Neural cell (in vitro differentiated cells): Measurements from ENCODE around the gene SULT1C2.

Source experiments
- EP300 ChIP-seq: fragments of 450-650 bp; conservative IDR thresholded peaks from 2 replicates; pipeline ENCODE4 v1.6.1; 2014; ENCODE audit warnings: antibody characterized with exemption, mild to moderate bottlenecking, moderate library complexity; ENCODE audit not compliant: poor library complexity, severe bottlenecking
- EZH2 ChIP-seq: fragments of 200-600, 300-800 bp; shearing (Covaris generic), sonication (generic); IDR thresholded peaks from 2 replicates; pipeline ENCODE4 v1.6.1; 2014; ENCODE audit warnings: antibody characterized with exemption, low read length, borderline replicate concordance, mild to moderate bottlenecking; ENCODE audit not compliant: insufficient read depth, poor library complexity, severe bottlenecking
- MXI1 ChIP-seq: fragments of 450-650 bp; conservative IDR thresholded peaks from 2 replicates; pipeline ENCODE4 v1.6.1; 2014; ENCODE audit warnings: antibody characterized with exemption, mild to moderate bottlenecking; ENCODE audit not compliant: poor library complexity, severe bottlenecking
- POLR2AphosphoS5 ChIP-seq: IDR thresholded peaks from 2 replicates; pipeline ENCODE4 v1.6.1; 2012
- SMC3 ChIP-seq: fragments of 450-650 bp; conservative IDR thresholded peaks from 2 replicates; pipeline ENCODE4 v1.6.1; 2014; ENCODE audit warnings: antibody characterized with exemption, mild to moderate bottlenecking, moderate library complexity; ENCODE audit not compliant: poor library complexity
- TF ChIP-seq, protein P1 (sequence below): fragments of 450-650 bp; IDR thresholded peaks from 2 replicates; pipeline ENCODE4 v1.5.1; 2014; ENCODE audit warnings: antibody characterized with exemption, mild to moderate bottlenecking, moderate library complexity; ENCODE audit not compliant: poor library complexity, severe bottlenecking
- TF ChIP-seq, protein P2 (sequence below): IDR thresholded peaks from 2 replicates; pipeline ENCODE4 v1.6.1; 2012; ENCODE audit warnings: borderline replicate concordance

DNA sequence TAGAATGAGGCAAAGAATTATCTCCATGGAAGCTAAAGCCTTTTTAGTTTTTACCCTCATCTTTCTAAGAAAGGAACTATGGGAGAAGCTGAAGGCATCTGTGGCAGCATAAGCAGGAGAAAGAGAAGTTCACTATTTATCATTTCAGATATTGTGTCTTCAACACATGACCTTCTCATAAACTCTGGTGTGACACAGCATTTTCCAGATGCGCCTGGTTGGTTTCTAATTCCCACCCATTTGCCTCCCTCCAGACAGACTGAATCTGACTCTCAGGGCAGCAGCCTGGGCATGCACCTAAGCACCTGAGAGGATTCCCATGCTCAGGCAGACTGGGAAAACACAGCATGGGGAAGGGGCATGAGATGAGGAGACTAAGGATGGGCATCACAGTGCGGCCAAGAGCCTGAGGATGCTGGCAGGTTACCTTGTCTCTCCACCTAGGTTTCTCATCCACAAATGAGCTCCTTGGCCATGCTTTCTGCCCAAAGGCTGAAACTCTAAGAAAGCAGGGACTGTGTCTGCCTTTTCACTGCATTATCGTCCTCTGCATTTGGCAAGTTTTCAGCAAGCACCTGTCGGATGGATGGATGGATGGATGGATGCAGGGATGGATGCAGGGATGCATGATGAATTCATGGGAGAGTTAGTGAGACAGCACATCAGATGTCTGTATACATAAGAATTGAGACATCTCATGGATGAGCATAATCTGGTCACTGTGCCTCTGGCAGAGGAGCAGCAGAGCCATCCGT, 60.3 kb downstream of the SULT1C2 start:
- TF ChIP-seq, protein P1, sequence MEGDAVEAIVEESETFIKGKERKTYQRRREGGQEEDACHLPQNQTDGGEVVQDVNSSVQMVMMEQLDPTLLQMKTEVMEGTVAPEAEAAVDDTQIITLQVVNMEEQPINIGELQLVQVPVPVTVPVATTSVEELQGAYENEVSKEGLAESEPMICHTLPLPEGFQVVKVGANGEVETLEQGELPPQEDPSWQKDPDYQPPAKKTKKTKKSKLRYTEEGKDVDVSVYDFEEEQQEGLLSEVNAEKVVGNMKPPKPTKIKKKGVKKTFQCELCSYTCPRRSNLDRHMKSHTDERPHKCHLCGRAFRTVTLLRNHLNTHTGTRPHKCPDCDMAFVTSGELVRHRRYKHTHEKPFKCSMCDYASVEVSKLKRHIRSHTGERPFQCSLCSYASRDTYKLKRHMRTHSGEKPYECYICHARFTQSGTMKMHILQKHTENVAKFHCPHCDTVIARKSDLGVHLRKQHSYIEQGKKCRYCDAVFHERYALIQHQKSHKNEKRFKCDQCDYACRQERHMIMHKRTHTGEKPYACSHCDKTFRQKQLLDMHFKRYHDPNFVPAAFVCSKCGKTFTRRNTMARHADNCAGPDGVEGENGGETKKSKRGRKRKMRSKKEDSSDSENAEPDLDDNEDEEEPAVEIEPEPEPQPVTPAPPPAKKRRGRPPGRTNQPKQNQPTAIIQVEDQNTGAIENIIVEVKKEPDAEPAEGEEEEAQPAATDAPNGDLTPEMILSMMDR: no peak
- no peak for TF ChIP-seq POLR2AphosphoS5
- TF ChIP-seq SMC3: no peak
- TF ChIP-seq EZH2: no peak
- TF ChIP-seq EP300: no peak
- TF ChIP-seq, protein P2, sequence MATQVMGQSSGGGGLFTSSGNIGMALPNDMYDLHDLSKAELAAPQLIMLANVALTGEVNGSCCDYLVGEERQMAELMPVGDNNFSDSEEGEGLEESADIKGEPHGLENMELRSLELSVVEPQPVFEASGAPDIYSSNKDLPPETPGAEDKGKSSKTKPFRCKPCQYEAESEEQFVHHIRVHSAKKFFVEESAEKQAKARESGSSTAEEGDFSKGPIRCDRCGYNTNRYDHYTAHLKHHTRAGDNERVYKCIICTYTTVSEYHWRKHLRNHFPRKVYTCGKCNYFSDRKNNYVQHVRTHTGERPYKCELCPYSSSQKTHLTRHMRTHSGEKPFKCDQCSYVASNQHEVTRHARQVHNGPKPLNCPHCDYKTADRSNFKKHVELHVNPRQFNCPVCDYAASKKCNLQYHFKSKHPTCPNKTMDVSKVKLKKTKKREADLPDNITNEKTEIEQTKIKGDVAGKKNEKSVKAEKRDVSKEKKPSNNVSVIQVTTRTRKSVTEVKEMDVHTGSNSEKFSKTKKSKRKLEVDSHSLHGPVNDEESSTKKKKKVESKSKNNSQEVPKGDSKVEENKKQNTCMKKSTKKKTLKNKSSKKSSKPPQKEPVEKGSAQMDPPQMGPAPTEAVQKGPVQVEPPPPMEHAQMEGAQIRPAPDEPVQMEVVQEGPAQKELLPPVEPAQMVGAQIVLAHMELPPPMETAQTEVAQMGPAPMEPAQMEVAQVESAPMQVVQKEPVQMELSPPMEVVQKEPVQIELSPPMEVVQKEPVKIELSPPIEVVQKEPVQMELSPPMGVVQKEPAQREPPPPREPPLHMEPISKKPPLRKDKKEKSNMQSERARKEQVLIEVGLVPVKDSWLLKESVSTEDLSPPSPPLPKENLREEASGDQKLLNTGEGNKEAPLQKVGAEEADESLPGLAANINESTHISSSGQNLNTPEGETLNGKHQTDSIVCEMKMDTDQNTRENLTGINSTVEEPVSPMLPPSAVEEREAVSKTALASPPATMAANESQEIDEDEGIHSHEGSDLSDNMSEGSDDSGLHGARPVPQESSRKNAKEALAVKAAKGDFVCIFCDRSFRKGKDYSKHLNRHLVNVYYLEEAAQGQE: no peak
- no peak for TF ChIP-seq MXI1
